Measurements from ENCODE around the gene TIMM22. TPM values are rescaled to one million over a fixed set of nuclear protein-coding genes. Genes with fewer than 3 reads are reported as not detected.

Gene TIMM22
- total and polyA plus RNA-seq, 2 of the 13 experiments (the other 11 are each of a cell fraction or from before 2014, with no cell fraction given), result 6.2 to 15.5 TPM

- peak; percentile 92; the same call in 1 of the 2 replicates for TF ChIP-seq GPN1 (CRISPR knock-in tag; IDR thresholded peaks at IDR 0.05; ENCODE audit: borderline replicate concordance)
- TF ChIP-seq PAXIP1 (CRISPR knock-in tag; conservative IDR thresholded peaks at IDR 0.05), result peak; percentile 50
- TF ChIP-seq PITX1 (CRISPR knock-in tag; IDR thresholded peaks at IDR 0.05), result peak; percentile 72
- no peak for TF ChIP-seq RELA (CRISPR knock-in tag; IDR thresholded peaks at IDR 0.05)
- TF ChIP-seq ZNF138 (CRISPR knock-in tag; IDR thresholded peaks at IDR 0.05; ENCODE audit: low read depth), result peak; percentile 81
- TF ChIP-seq BCL6 (CRISPR knock-in tag; IDR thresholded peaks at IDR 0.05), result peak; percentile 49
- no peak; the same call in 1 of the 2 replicates for TF ChIP-seq ZNF446 (CRISPR knock-in tag; IDR thresholded peaks at IDR 0.05)
- TF ChIP-seq ZFP37 (CRISPR knock-in tag; IDR thresholded peaks at IDR 0.05; ENCODE audit: borderline replicate concordance), result no peak
- peak; percentile 96 for TF ChIP-seq ZNF883 (CRISPR knock-in tag; IDR thresholded peaks at IDR 0.05; ENCODE audit: not compliant biosample characterization)
- TF ChIP-seq ZNF256 (CRISPR knock-in tag; conservative IDR thresholded peaks at IDR 0.05), result peak; percentile 44; the same call in 1 of the 2 replicates
- 0 out of 2 replicates have a peak, but pooled peaks have one; percentile 68 for TF ChIP-seq ZNF543 (CRISPR knock-in tag; IDR thresholded peaks at IDR 0.05)
- TF ChIP-seq ZNF891 (CRISPR knock-in tag; IDR thresholded peaks at IDR 0.05), result peak; percentile 77
- peak; percentile 38 for TF ChIP-seq RFX3 (CRISPR knock-in tag; IDR thresholded peaks at IDR 0.05)
- no peak for TF ChIP-seq IKZF1 (IDR thresholded peaks at IDR 0.05)
- TF ChIP-seq ZNF484 (CRISPR knock-in tag; IDR thresholded peaks at IDR 0.05; ENCODE audit: borderline replicate concordance, low read depth), result no peak
- TF ChIP-seq TRAFD1 (CRISPR knock-in tag; IDR thresholded peaks at IDR 0.05; ENCODE audit: borderline replicate concordance), result 0 out of 2 replicates have a peak, but pooled peaks have one; percentile 10
- 0 out of 2 replicates have a peak, but pooled peaks have one; percentile 7 for TF ChIP-seq ZNF644 (CRISPR knock-in tag; IDR thresholded peaks at IDR 0.05; ENCODE audit: low read depth)
- peak; percentile 73 for TF ChIP-seq DR1 (CRISPR knock-in tag; IDR thresholded peaks at IDR 0.05)
- TF ChIP-seq ZNF576 (CRISPR knock-in tag; IDR thresholded peaks at IDR 0.05), result no peak; the same call in 1 of the 2 replicates
- no peak for TF ChIP-seq ARNT (IDR thresholded peaks at IDR 0.05)
- peak in 1 of 2 experiments; percentile 21; a peak in 1 of 4 replicates for TF ChIP-seq ATF4 (CRISPR knock-in tag; IDR thresholded peaks at IDR 0.05)
- peak; percentile 74 for TF ChIP-seq MED8 (CRISPR knock-in tag; IDR thresholded peaks at IDR 0.05; ENCODE audit: insufficient replicate concordance)
These were observed at the start of gene TIMM22 (continued) for GRCh38 chr17:996554-997344.
